COR-L47 (cell line): Measurements from ENCODE around the gene HCK.

Source experiments
- DNase-seq: peaks from one replicate; lab custom pipeline; 2025; lab: John Stamatoyannopoulos, UW

The HCK gene

GRCh38 chr20:32057656-32058184 is 5.7 kb downstream of the HCK start:
- DNase-seq, result no peak

GRCh38 chr20:32059189-32059588 is 7.1 kb downstream of the HCK start:
- no peak for DNase-seq

- DNase-seq, result no peak
These were observed 10.7 kb downstream of the HCK start for GRCh38 chr20:32062776-32063170.

- no peak for DNase-seq
These were observed 11.7 kb downstream of the HCK start for GRCh38 chr20:32063695-32064094.

- DNase-seq, result no peak
These were observed 12.6 kb downstream of the HCK start for GRCh38 chr20:32064667-32065066.

GRCh38 chr20:32067234-32067821 is 15.3 kb downstream of the HCK start:
- no peak for DNase-seq

- no peak for DNase-seq
These were observed 16.1 kb downstream of the HCK start for GRCh38 chr20:32068174-32068573.

- DNase-seq, result no peak
These were observed 17.7 kb downstream of the HCK start for GRCh38 chr20:32069711-32070110.

- no peak for DNase-seq
These were observed 18.2 kb downstream of the HCK start for GRCh38 chr20:32070282-32070681.

- DNase-seq, result no peak
These were observed 18.7 kb downstream of the HCK start for GRCh38 chr20:32070690-32071213.

- DNase-seq, result no peak
These were observed 19.5 kb downstream of the HCK start for GRCh38 chr20:32071395-32072167.

- no peak for DNase-seq
These were observed 20.2 kb downstream of the HCK start for GRCh38 chr20:32072168-32072750.

GRCh38 chr20:32075534-32075933 is 23.5 kb downstream of the HCK start:
- DNase-seq, result no peak

GRCh38 chr20:32077190-32077589 is 25.1 kb downstream of the HCK start:
- no peak for DNase-seq

GRCh38 chr20:32078322-32078721 is 26.3 kb downstream of the HCK start:
- no peak for DNase-seq

GRCh38 chr20:32078791-32079190 is 26.7 kb downstream of the HCK start:
- no peak for DNase-seq

GRCh38 chr20:32079655-32080109 is 27.6 kb downstream of the HCK start:
- no peak for DNase-seq

GRCh38 chr20:32080783-32081182 is 28.7 kb downstream of the HCK start:
- DNase-seq, result no peak

GRCh38 chr20:32083469-32083868 is 31.4 kb downstream of the HCK start:
- no peak for DNase-seq

- no peak for DNase-seq
These were observed 35.0 kb downstream of the HCK start for GRCh38 chr20:32087070-32087469.

GRCh38 chr20:32088759-32089158 is 36.7 kb downstream of the HCK start:
- no peak for DNase-seq

- DNase-seq, result no peak
These were observed 37.8 kb downstream of the HCK start for GRCh38 chr20:32089637-32090362.
